OCI-LY3 (cell line): ENCODE data around the gene ZNRF1.

Experiments
- H2AFZ ChIP-seq: fragments of 200-600, 300-600 bp; shearing (Covaris generic); 2 replicates; pipeline ENCODE4 v1.6.0; 2014; ENCODE audit warnings: antibody characterized with exemption, low read depth, low read length
- H3K27ac ChIP-seq: fragments of 200-600, 300-600 bp; sonication (generic); 2 replicates; pipeline ENCODE4 v1.5.1; 2014; ENCODE audit warnings: mild to moderate bottlenecking, low read length, moderate library complexity, mixed read lengths
- H3K27me3 ChIP-seq: fragments of 200-600, 300-600 bp; sonication (generic); 2 replicates; pipeline ENCODE4 v1.6.1; 2014; ENCODE audit warnings: low read depth, low read length, mixed read lengths
- H3K36me3 ChIP-seq: fragments of 200-600, 300-600 bp; sonication (generic); replicated peaks from 2 replicates; pipeline ENCODE3; 2014; ENCODE audit warnings: low read depth, low read length, mixed read lengths
- H3K4me1 ChIP-seq: fragments of 300-600, 200-600 bp; sonication (generic); 2 replicates; pipeline ENCODE4 v1.6.1; 2014; ENCODE audit warnings: low read length, mixed read lengths
- H3K4me2 ChIP-seq: fragments of 200-600, 300-600 bp; sonication (generic); 2 replicates; pipeline ENCODE4 v1.6.1; 2014; ENCODE audit warnings: low read length, mixed read lengths
- H3K4me3 ChIP-seq: fragments of 300-600, 200-600 bp; sonication (generic); 2 replicates; pipeline ENCODE4 v1.5.1; 2014; ENCODE audit warnings: antibody characterized with exemption, mild to moderate bottlenecking, low read length, moderate library complexity
- H3K79me2 ChIP-seq: fragments of 300-600, 200-600 bp; shearing (Covaris generic); 2 replicates; pipeline ENCODE4 v1.6.1; 2014; ENCODE audit warnings: mild to moderate bottlenecking, low read length, mixed read lengths
- H3K9ac ChIP-seq: fragments of 300-600, 200-600 bp; shearing (Covaris generic); 2 replicates; pipeline ENCODE4 v1.6.0; 2014; ENCODE audit warnings: mild to moderate bottlenecking, low read length, moderate library complexity
- H3K9me3 ChIP-seq: fragments of 200-600, 300-600 bp; shearing (Covaris generic); 2 replicates; pipeline ENCODE4 v1.6.1; 2014; ENCODE audit warnings: low read length, mixed read lengths; ENCODE audit not compliant: insufficient read depth
- H4K20me1 ChIP-seq: fragments of 200-600, 300-600 bp; sonication (generic); 2 replicates; pipeline ENCODE4 v1.6.1; 2016; ENCODE audit warnings: low read length, mixed read lengths; ENCODE audit not compliant: insufficient read depth
- EZH2phosphoT487 ChIP-seq: fragments of 200-600 bp; shearing (Covaris generic); IDR thresholded peaks from 2 replicates; pipeline ENCODE4 v1.6.1; 2018; ENCODE audit warnings: antibody characterized with exemption, mixed run types, low read depth
- TF ChIP-seq, protein P1 (sequence below): fragments of 200-600, 300-600 bp; sonication (generic); IDR thresholded peaks from 2 replicates; pipeline ENCODE4 v1.5.1; 2014; ENCODE audit warnings: antibody characterized with exemption, low read length, low read depth

The ZNRF1 gene

GRCh38 chr16:75100603-75100990 lies 101.8 kb downstream of the ZNRF1 start:
- H3K9me3 ChIP-seq = no peaks in the 10 kb centered on the region
- no peaks in the 10 kb centered on the region for H3K36me3 ChIP-seq
- H3K9ac ChIP-seq = no peak overlapping the region
- H2AFZ ChIP-seq = no peak overlapping the region
- H4K20me1 ChIP-seq = no peaks in the 10 kb centered on the region; the same call in 1 of the 2 replicates
- TF ChIP-seq EZH2phosphoT487 = no peak
- TF ChIP-seq, protein P1, sequence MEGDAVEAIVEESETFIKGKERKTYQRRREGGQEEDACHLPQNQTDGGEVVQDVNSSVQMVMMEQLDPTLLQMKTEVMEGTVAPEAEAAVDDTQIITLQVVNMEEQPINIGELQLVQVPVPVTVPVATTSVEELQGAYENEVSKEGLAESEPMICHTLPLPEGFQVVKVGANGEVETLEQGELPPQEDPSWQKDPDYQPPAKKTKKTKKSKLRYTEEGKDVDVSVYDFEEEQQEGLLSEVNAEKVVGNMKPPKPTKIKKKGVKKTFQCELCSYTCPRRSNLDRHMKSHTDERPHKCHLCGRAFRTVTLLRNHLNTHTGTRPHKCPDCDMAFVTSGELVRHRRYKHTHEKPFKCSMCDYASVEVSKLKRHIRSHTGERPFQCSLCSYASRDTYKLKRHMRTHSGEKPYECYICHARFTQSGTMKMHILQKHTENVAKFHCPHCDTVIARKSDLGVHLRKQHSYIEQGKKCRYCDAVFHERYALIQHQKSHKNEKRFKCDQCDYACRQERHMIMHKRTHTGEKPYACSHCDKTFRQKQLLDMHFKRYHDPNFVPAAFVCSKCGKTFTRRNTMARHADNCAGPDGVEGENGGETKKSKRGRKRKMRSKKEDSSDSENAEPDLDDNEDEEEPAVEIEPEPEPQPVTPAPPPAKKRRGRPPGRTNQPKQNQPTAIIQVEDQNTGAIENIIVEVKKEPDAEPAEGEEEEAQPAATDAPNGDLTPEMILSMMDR = no peak
- H3K27ac ChIP-seq = no peak overlapping the region
- no peak overlapping the region for H3K4me2 ChIP-seq
- H3K4me1 ChIP-seq = peaks cover 8% of the 10 kb centered on the region; the same call in 1 of the 2 replicates
- no peak overlapping the region for H3K4me3 ChIP-seq
- H3K79me2 ChIP-seq = no peaks in the 10 kb centered on the region
- H3K27me3 ChIP-seq = no peaks in the 10 kb centered on the region

- no peak overlapping the region for H3K4me3 ChIP-seq
- no peaks in the 10 kb centered on the region for H3K79me2 ChIP-seq
- no peak overlapping the region for H2AFZ ChIP-seq
- H3K9me3 ChIP-seq = no peaks in the 10 kb centered on the region
- TF ChIP-seq, protein P1 = no peak
- no peak for TF ChIP-seq EZH2phosphoT487
- no peak overlapping the region for H3K9ac ChIP-seq
- H3K4me1 ChIP-seq = peaks cover 9% of the 10 kb centered on the region; the same call in 1 of the 2 replicates
- no peak overlapping the region for H3K27ac ChIP-seq
- H3K27me3 ChIP-seq = no peaks in the 10 kb centered on the region
- H4K20me1 ChIP-seq = no peaks in the 10 kb centered on the region; the same call in 1 of the 2 replicates
- no peaks in the 10 kb centered on the region for H3K36me3 ChIP-seq
- H3K4me2 ChIP-seq = no peak overlapping the region
Observed at GRCh38 chr16:75101635-75102034, 102.8 kb downstream of the ZNRF1 start.

GRCh38 chr16:75102595-75102994 lies 103.8 kb downstream of the ZNRF1 start:
- no peak overlapping the region for H2AFZ ChIP-seq
- no peak overlapping the region for H3K27ac ChIP-seq
- no peaks in the 10 kb centered on the region for H4K20me1 ChIP-seq
- peaks cover 9% of the 10 kb centered on the region; the same call in 1 of the 2 replicates for H3K4me1 ChIP-seq
- H3K27me3 ChIP-seq = no peaks in the 10 kb centered on the region
- TF ChIP-seq, protein P1 = no peak
- TF ChIP-seq EZH2phosphoT487 = no peak
- H3K79me2 ChIP-seq = no peaks in the 10 kb centered on the region
- H3K4me3 ChIP-seq = no peak overlapping the region
- no peaks in the 10 kb centered on the region for H3K9me3 ChIP-seq
- H3K9ac ChIP-seq = no peak overlapping the region
- H3K36me3 ChIP-seq = no peaks in the 10 kb centered on the region
- no peak overlapping the region for H3K4me2 ChIP-seq

DNA sequence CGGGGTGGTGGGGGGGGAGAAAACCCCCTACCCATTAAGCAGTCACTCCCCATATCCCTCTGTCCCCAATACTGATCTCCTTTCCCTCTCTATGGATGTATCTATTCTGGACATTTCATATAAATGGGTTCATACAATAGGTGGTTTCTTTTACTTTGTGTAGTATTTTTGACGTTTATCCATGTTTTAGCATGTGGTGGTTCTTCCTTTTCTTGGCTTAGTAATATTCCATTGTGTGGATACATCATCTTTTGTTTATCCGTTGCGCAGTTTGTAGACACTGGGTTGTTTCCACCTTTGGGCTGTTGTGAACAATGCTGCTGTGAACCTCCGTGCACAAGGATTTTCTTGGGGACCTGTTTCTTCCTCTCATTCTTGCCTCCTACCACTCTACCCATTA lies 105.2 kb downstream of the ZNRF1 start:
- Histone ChIP-seq H3K4me1 (peaks cover 8% of the 10 kb centered on the region; the same call in 1 of the 2 replicates), H3K4me2 (no peak overlapping the region), H3K36me3 (no peaks in the 10 kb centered on the region), H2AFZ (no peak overlapping the region), H3K9ac (no peak overlapping the region), H3K9me3 (no peaks in the 10 kb centered on the region), H3K27ac (no peak overlapping the region), H3K27me3 (no peaks in the 10 kb centered on the region), H3K4me3 (no peak overlapping the region), H3K79me2 (no peaks in the 10 kb centered on the region), H4K20me1 (no peaks in the 10 kb centered on the region)
- TF ChIP-seq, protein P1 = no peak
- TF ChIP-seq EZH2phosphoT487 = no peak
